HCT116 (cell line): ENCODE results near the gene TCP11L1. TPM values are rescaled to one million over a fixed set of nuclear protein-coding genes. Genes with fewer than 3 reads are reported as not detected.
A peak's percentile ranks its signal among the peaks of the same experiment; 100 is the strongest.
"Not testable (repeated sequence)": the region's sequence is repeated elsewhere in the genome, so short reads cannot be mapped to it uniquely, and the experiment has no call there.

Experiments
- ATAC-seq: fragments of 200-7000 bp; cut with Tn5 transposase; 2 replicates; pipeline ENCODE4 v1.9.1; 2020; ENCODE audit warnings: mild to moderate bottlenecking, moderate library complexity
- BruUV-seq: library from RNA; stranded (reverse); fragments of 400-500 nt; replicated peaks from 2 replicates; lab custom pipeline; 2021; lab: Mats Ljungman, UMichigan
- CTCF ChIA-PET: fragments of 300-600 bp; sonication (Branson Sonifier 250); formaldehyde crosslinking; loops from one replicate; lab custom pipeline; 2021; ENCODE audit warnings: antibody characterized with exemption; lab: Charles Lee
- POLR2A ChIA-PET: fragments of 300-600, 350-600 bp; sonication (Branson Sonifier 250); formaldehyde crosslinking; loops from one replicate; lab custom pipeline; 2021; ENCODE audit warnings: antibody characterized with exemption; lab: Charles Lee
- RAD21 ChIA-PET, 2 experiments: fragments of 300-600 bp; sonication (Branson Sonifier 250); formaldehyde crosslinking; loops; one replicate each; lab custom pipeline; 2023; ENCODE audit warnings: low total read pairs in 2 of 2; ENCODE audit not compliant: uncharacterized antibody in 2 of 2, unreplicated experiment in 2 of 2, low non-redundant PET in 1 of 2; lab: Charles Lee
- DNase-seq: peaks from one replicate; pipeline ENCODE4 v3.0.0-alpha.2; 2010; ENCODE audit warnings: low read depth, low spot score
- H2AFZ ChIP-seq: fragments of 200-600 bp; shearing (Covaris generic), sonication (generic); 2 replicates; pipeline ENCODE4 v1.6.1; 2017; ENCODE audit warnings: low read depth, mixed run types, mixed read lengths, antibody characterized with exemption, low read length; ENCODE audit not compliant: poor library complexity, severe bottlenecking
- H3K27ac ChIP-seq: 2 replicates; pipeline ENCODE4 v1.5.1; 2012; ENCODE audit warnings: low read depth, low read length
- H3K27me3 ChIP-seq: fragments of 200-600 bp; sonication (generic); 2 replicates; pipeline ENCODE4 v1.6.1; 2016; ENCODE audit warnings: mixed run types, low read length, mixed read lengths; ENCODE audit not compliant: insufficient read depth
- H3K36me3 ChIP-seq, 2 experiments: fragments of 200-500 bp in 1 of 2; fragments of 200-600 bp in 1 of 2; sonication (Bioruptor generic) in 1 of 2; sonication (generic) in 1 of 2; 2 replicates each; pipeline versions ENCODE4 v1.5.1 to v1.6.1; 2014 to 2016; ENCODE audit warnings: low read length in 2 of 2, inconsistent platforms in 1 of 2, mixed read lengths in 1 of 2, mixed run types in 1 of 2; ENCODE audit not compliant: insufficient read depth in 2 of 2, control insufficient read depth in 1 of 2
- H3K4me1 ChIP-seq, 2 experiments: fragments of 200-600 bp in 1 of 2; sonication (generic) in 1 of 2; 2 replicates each; pipeline versions ENCODE4 v1.5.1 to v1.6.1; 2012 to 2017; ENCODE audit warnings: low read length in 2 of 2, inconsistent platforms in 1 of 2, mild to moderate bottlenecking in 1 of 2, mixed read lengths in 1 of 2, mixed run types in 1 of 2, moderate library complexity in 1 of 2; ENCODE audit not compliant: insufficient read depth in 2 of 2, control insufficient read depth in 1 of 2
- H3K4me2 ChIP-seq: fragments of 200-600 bp; sonication (generic); 2 replicates; pipeline ENCODE4 v1.6.1; 2017; ENCODE audit warnings: mixed run types, low read length, mixed read lengths
- H3K4me3 ChIP-seq, 2 experiments: fragments of 200-600 bp in 1 of 2; sonication (generic) in 1 of 2; replicated peaks in 1 of 2; 2 replicates each; pipeline ENCODE4 v1.5.1; 2011 to 2016; ENCODE audit warnings: low read length in 2 of 2, control low read depth in 1 of 2, low read depth in 1 of 2, mild to moderate bottlenecking in 1 of 2, mixed read lengths in 1 of 2, mixed run types in 1 of 2
- H3K79me2 ChIP-seq: fragments of 200-600 bp; sonication (generic); 2 replicates; pipeline ENCODE4 v1.6.1; 2017; ENCODE audit warnings: mild to moderate bottlenecking, mixed run types, low read length, moderate library complexity, mixed read lengths; ENCODE audit not compliant: insufficient read depth
- H3K9ac ChIP-seq: fragments of 200-600 bp; sonication (generic); 2 replicates; pipeline ENCODE4 v1.6.1; 2016; ENCODE audit warnings: low read length, mixed read lengths
- H3K9me2 ChIP-seq: fragments of 200-600 bp; sonication (generic), shearing (Covaris generic); 2 replicates; pipeline ENCODE4 v1.6.1; 2017; ENCODE audit warnings: mixed run types, mild to moderate bottlenecking, moderate library complexity; ENCODE audit not compliant: insufficient read depth
- H3K9me3 ChIP-seq, 2 experiments: fragments of 200-500 bp in 1 of 2; fragments of 200-600 bp in 1 of 2; sonication (Bioruptor generic) in 1 of 2; sonication (generic) in 1 of 2; 2 replicates each; pipeline ENCODE4 v1.6.1; 2014 to 2017; ENCODE audit warnings: low read length in 2 of 2, mixed read lengths in 2 of 2, inconsistent platforms in 1 of 2, low read depth in 1 of 2, mild to moderate bottlenecking in 1 of 2, mixed run types in 1 of 2, moderate library complexity in 1 of 2; ENCODE audit not compliant: control insufficient read depth in 1 of 2, insufficient read depth in 1 of 2
- H4K20me1 ChIP-seq: fragments of 200-600 bp; sonication (generic), shearing (Covaris generic); 2 replicates; pipeline ENCODE4 v1.6.1; 2017; ENCODE audit warnings: mixed run types, mild to moderate bottlenecking, moderate library complexity; ENCODE audit not compliant: insufficient read depth
- CBX3 ChIP-seq: IDR thresholded peaks from 2 replicates; pipeline ENCODE4 v1.6.1; 2012; ENCODE audit warnings: low read depth
- FOSL1 ChIP-seq: IDR thresholded peaks from 2 replicates; pipeline ENCODE4 v1.6.1; 2012; ENCODE audit warnings: low read depth
- JUND ChIP-seq: IDR thresholded peaks from 2 replicates; pipeline ENCODE4 v1.6.1; 2012
- SP1 ChIP-seq: IDR thresholded peaks from 2 replicates; pipeline ENCODE4 v1.6.1; 2012; ENCODE audit warnings: low read depth
- intact Hi-C: fragments of 100-400 bp; cut with micrococcal nuclease; formaldehyde crosslinking; loops from 2 replicates; pipeline ENCODE4 v1.10.0; 2022
- total RNA-seq: library from RNA; stranded (reverse); gene quantifications from one replicate; pipeline ENCODE4 v1.2.1, GENCODE V29; 2021; ENCODE audit not compliant: unreplicated experiment
- TF ChIP-seq, protein P1 (sequence below): IDR thresholded peaks from 2 replicates; pipeline ENCODE4 v1.6.1; 2012

TCP11L1 gene
- total RNA-seq, 1 experiment from 2014 or later: 12.0 TPM

DNA sequence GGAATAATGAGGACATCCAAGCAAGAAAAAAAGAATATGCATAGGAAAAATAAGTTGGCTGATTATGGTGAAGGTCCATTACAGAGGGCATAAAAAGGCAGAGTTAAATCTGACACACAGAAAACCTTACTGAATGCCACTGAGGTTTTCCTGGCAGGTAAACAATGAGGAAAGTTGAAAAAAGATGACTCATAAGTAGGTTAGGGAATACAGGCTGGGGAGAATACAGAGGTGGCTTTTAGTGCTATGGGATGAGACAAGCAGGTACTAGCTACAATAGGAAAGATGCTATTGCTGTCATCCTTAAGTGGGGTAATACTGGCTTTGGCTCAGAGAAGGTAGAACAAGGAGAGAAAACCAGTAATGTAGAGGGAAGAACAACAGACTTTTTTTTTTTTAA, 77.2 kb downstream of the TCP11L1 start:
- Histone ChIP-seq H3K27me3 (no peaks in the 10 kb centered on the region), H3K4me1 (peaks cover 7 to 10% of the 10 kb centered on the region in 2 experiments; a peak in 3 of 4 replicates), H3K4me3 (no peak overlapping the region), H3K4me2 (no peak overlapping the region), H3K9ac (no peak overlapping the region), H2AFZ (no peak overlapping the region), H4K20me1 (peaks cover 3% of the 10 kb centered on the region; the same call in 1 of the 2 replicates), H3K9me3 (no peaks in the 10 kb centered on the region), H3K27ac (no peak overlapping the region), H3K9me2 (no peaks in the 10 kb centered on the region), H3K36me3 (no peaks in the 10 kb centered on the region), H3K79me2 (no peaks in the 10 kb centered on the region)
- ATAC-seq: peak; percentile 74
- ChIA-PET CTCF (no interaction called here), POLR2A (no interaction called here), RAD21 (no interaction called here)
- no TSS peak for BruUV-seq
- intact Hi-C loops: no loop called here
- peak; percentile 15 for DNase-seq
- TF ChIP-seq CBX3 (0 out of 2 replicates have a peak, but pooled peaks have one; percentile 30), SP1 (no peak), JUND (peak; percentile 51; the same call in 1 of the 2 replicates), FOSL1 (peak; percentile 40; the same call in 1 of the 2 replicates)
- TF ChIP-seq, protein P1, sequence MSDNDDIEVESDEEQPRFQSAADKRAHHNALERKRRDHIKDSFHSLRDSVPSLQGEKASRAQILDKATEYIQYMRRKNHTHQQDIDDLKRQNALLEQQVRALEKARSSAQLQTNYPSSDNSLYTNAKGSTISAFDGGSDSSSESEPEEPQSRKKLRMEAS: no peak

DNA sequence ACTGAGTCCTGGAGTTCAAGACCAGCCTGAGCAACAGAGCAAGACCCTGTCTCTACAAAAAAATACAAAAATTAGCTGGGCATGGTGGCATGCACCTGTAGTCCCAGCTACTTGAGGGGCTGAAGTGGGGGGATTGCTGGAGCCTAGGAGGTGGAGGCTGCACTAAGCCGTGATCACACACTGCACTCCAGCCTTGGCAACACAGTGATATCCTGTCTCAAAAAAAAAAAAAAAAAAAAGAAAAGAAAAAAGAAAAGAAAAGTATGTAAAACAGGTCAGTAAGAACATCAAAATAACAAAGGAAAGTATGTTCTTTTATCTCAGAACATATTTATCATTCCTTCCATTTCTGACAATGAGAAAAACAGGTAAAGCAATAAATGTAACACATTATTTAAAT, 83.3 kb downstream of the TCP11L1 start:
- H3K27me3 ChIP-seq, H4K20me1 ChIP-seq, H2AFZ ChIP-seq, ATAC-seq, CTCF ChIA-PET, RAD21 ChIA-PET, intact Hi-C loops, H3K9me2 ChIP-seq, H3K9ac ChIP-seq, H3K36me3 ChIP-seq, H3K27ac ChIP-seq, H3K4me2 ChIP-seq, DNase-seq, H3K9me3 ChIP-seq, H3K4me3 ChIP-seq, BruUV-seq, H3K79me2 ChIP-seq, POLR2A ChIA-PET, H3K4me1 ChIP-seq: not testable (repeated sequence)

Other genes starting within 250 kb of the TCP11L1 start
- not detected for gene CCDC73, start 244.9 kb upstream of the TCP11L1 start, total RNA-seq
- gene PRRG4, start 209.6 kb upstream of the TCP11L1 start, total RNA-seq: 5.4 TPM
- 48.0 TPM for gene QSER1, start 146.8 kb upstream of the TCP11L1 start, total RNA-seq
- gene DEPDC7, start 23.7 kb upstream of the TCP11L1 start, total RNA-seq: 7.3 TPM
- gene CSTF3, start 121.9 kb downstream of the TCP11L1 start, total RNA-seq: 39.3 TPM
- gene HIPK3, start 217.8 kb downstream of the TCP11L1 start, total RNA-seq: 35.2 TPM